GM03348 (cell line): ENCODE data around the gene TMEM95.
A peak's percentile ranks its signal among the peaks of the same experiment; 100 is the strongest.

ENCODE experiments used
- DNase-seq: peaks from one replicate; pipeline ENCODE4 v3.0.0; 2012; ENCODE audit warnings: low spot score

TMEM95 gene

GRCh38 chr17:7379134-7379533 is 24.2 kb downstream of the TMEM95 start:
- no peak for DNase-seq

- peak; percentile 59 for DNase-seq
Measured at GRCh38 chr17:7380321-7380720, 25.4 kb downstream of the TMEM95 start.

- peak; percentile 47 for DNase-seq
Measured at GRCh38 chr17:7380855-7381683, 26.1 kb downstream of the TMEM95 start, which contains the start of gene TNK1. Gene TNK1 (plus strand): TSS chr17:7381089. CDS start chr17:7382927, 1,838 bp downstream.

- no peak for DNase-seq
Measured at GRCh38 chr17:7382901-7383300, 27.9 kb downstream of the TMEM95 start.

GRCh38 chr17:7383371-7383741 is 28.4 kb downstream of the TMEM95 start:
- no peak for DNase-seq

GRCh38 chr17:7383742-7384488 is 29.0 kb downstream of the TMEM95 start:
- DNase-seq: peak; percentile 66

GRCh38 chr17:7384489-7385081 is 29.6 kb downstream of the TMEM95 start:
- DNase-seq: no peak

GRCh38 chr17:7388856-7389255 is 33.9 kb downstream of the TMEM95 start:
- DNase-seq: no peak

GRCh38 chr17:7389924-7390910 is 35.3 kb downstream of the TMEM95 start:
- no peak for DNase-seq

GRCh38 chr17:7391307-7391706 is 36.4 kb downstream of the TMEM95 start:
- no peak for DNase-seq

GRCh38 chr17:7392696-7393612 is 38.0 kb downstream of the TMEM95 start:
- DNase-seq: no peak

GRCh38 chr17:7393613-7394451 is 38.9 kb downstream of the TMEM95 start:
- peak; percentile 66 for DNase-seq

GRCh38 chr17:7394452-7395191 is 39.7 kb downstream of the TMEM95 start, which contains the start of gene PLSCR3:
Gene PLSCR3 (minus strand): TSS chr17:7394525. CDS start chr17:7394110, 415 bp downstream.
- DNase-seq: peak; percentile 97

GRCh38 chr17:7396147-7396546 is 41.2 kb downstream of the TMEM95 start:
- no peak for DNase-seq

GRCh38 chr17:7398612-7399011 is 43.7 kb downstream of the TMEM95 start:
- DNase-seq: no peak

GRCh38 chr17:7403043-7403726 is 48.2 kb downstream of the TMEM95 start:
- DNase-seq: no peak

- DNase-seq: peak; percentile 92
Measured at GRCh38 chr17:7403727-7403976, 48.7 kb downstream of the TMEM95 start.

GRCh38 chr17:7403977-7404736 is 49.2 kb downstream of the TMEM95 start, which contains the start of gene TMEM256:
Gene TMEM256 (minus strand): TSS chr17:7404097. CDS start chr17:7404084, 13 bp downstream.
- peak; percentile 98 for DNase-seq
